Loucy (cell line): ENCODE data around the gene NBPF6.
"Not testable (repeated sequence)": the region's sequence is repeated elsewhere in the genome, so short reads cannot be mapped to it uniquely, and the experiment has no call there.

Experiments used
- EZH2phosphoT487 ChIP-seq: fragments of 200-600 bp; IDR thresholded peaks from 2 replicates; pipeline ENCODE4 v1.6.1; 2018; ENCODE audit warnings: antibody characterized with exemption, mild to moderate bottlenecking, moderate library complexity, borderline replicate concordance
- TF ChIP-seq, protein P1 (sequence below): fragments of 200-600 bp; sonication (generic); conservative IDR thresholded peaks from 2 replicates; pipeline ENCODE4 v1.5.1; 2014; ENCODE audit warnings: mild to moderate bottlenecking, antibody characterized with exemption, low read length

DNA sequence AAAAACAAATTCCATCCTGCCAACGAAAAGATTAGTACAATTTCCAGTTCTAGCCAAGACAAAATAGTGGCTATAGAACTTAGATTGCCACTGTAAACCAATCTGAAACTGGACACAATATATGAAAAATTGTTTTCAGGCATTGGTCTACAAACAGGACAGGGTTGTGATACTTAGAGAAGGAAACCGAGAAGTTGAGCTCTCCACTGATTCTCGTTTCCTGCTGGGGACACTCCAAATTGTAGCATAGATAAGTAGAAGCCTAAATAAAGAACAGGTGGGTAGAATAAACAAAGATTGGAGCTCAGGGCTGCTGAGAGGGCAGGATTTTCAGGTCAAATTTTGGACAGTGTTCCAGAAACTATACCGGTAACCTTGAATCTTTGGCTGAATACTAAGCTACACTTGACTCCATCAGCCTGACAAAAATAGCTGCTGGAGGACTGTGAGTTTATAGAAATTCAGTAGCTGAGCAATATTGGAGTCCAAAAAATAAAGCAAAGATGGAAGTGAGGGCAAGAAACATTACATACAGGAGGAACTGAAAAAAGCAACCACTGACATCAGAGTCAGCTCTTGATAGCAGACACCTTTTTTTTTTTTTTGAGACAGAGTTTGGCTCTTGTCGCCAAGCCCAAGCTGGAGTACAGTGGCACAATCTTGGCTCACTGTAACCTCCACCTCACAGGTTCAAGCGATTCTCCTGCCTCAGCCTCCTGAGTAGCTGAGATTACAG lies 38.9 kb upstream of the NBPF6 start:
- TF ChIP-seq, protein P1, sequence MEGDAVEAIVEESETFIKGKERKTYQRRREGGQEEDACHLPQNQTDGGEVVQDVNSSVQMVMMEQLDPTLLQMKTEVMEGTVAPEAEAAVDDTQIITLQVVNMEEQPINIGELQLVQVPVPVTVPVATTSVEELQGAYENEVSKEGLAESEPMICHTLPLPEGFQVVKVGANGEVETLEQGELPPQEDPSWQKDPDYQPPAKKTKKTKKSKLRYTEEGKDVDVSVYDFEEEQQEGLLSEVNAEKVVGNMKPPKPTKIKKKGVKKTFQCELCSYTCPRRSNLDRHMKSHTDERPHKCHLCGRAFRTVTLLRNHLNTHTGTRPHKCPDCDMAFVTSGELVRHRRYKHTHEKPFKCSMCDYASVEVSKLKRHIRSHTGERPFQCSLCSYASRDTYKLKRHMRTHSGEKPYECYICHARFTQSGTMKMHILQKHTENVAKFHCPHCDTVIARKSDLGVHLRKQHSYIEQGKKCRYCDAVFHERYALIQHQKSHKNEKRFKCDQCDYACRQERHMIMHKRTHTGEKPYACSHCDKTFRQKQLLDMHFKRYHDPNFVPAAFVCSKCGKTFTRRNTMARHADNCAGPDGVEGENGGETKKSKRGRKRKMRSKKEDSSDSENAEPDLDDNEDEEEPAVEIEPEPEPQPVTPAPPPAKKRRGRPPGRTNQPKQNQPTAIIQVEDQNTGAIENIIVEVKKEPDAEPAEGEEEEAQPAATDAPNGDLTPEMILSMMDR = not testable (repeated sequence)
- TF ChIP-seq EZH2phosphoT487 = not testable (repeated sequence)
